ENCODE results near the gene PTDSS2. TPM values are rescaled to one million over a fixed set of nuclear protein-coding genes. Genes with fewer than 3 reads are reported as not detected.

The PTDSS2 gene
- total RNA-seq, 4 donors from 2014 or later = 21.0 to 42.7 (median 31.7) TPM

- H3K27ac ChIP-seq = peak overlapping the region; percentile 40 to 87 (median 67)
- H3K27me3 ChIP-seq = no peaks in the 10 kb centered on the region
- H3K4me1 ChIP-seq = peaks cover 0 to 8% (median 3%) of the 10 kb centered on the region in 4 donors
- peak in 1 of 2 donors; percentile 58 for TF ChIP-seq POLR2A (IDR thresholded peaks at IDR 0.05)
- peak; percentile 99 to 100 (median 100) for TF ChIP-seq CTCF (IDR thresholded peaks at IDR 0.05)
- peaks cover 0 to 10% (median 0%) of the 10 kb centered on the region in 4 donors for H3K9me3 ChIP-seq
- peak overlapping the region in 3 of 4 donors; percentile 16 to 25 (median 22) for H3K4me3 ChIP-seq
- DNase-seq = peak; percentile 77 to 96 (median 95)
- H3K36me3 ChIP-seq = peaks cover 0 to 3% (median 0%) of the 10 kb centered on the region in 3 donors
Measured at GRCh38 chr11:518463-519202, 68.6 kb downstream of the PTDSS2 start.

- Histone ChIP-seq H3K36me3 (no peaks in the 10 kb centered on the region), H3K27me3 (no peaks in the 10 kb centered on the region), H3K9me3 (peaks cover 0 to 10% (median 0%) of the 10 kb centered on the region in 4 donors), H3K4me3 (no peak overlapping the region), H3K4me1 (peaks cover 0 to 8% (median 3%) of the 10 kb centered on the region in 4 donors), H3K27ac (no peak overlapping the region)
- TF ChIP-seq POLR2A (IDR thresholded peaks at IDR 0.05) = no peak
- TF ChIP-seq CTCF (IDR thresholded peaks at IDR 0.05) = no peak
- DNase-seq = peak in 1 of 3 donors; percentile 41
Measured at GRCh38 chr11:520428-521176, 70.5 kb downstream of the PTDSS2 start.

- no peak overlapping the region for H3K4me3 ChIP-seq
- H3K4me1 ChIP-seq = peaks cover 0 to 8% (median 3%) of the 10 kb centered on the region in 4 donors
- peaks cover 0 to 10% (median 0%) of the 10 kb centered on the region in 4 donors for H3K9me3 ChIP-seq
- no peak overlapping the region for H3K27ac ChIP-seq
- DNase-seq = no peak
- H3K36me3 ChIP-seq = no peaks in the 10 kb centered on the region
- no peaks in the 10 kb centered on the region for H3K27me3 ChIP-seq
- TF ChIP-seq CTCF (IDR thresholded peaks at IDR 0.05) (no peak), POLR2A (IDR thresholded peaks at IDR 0.05) (no peak)
Measured at GRCh38 chr11:521177-521688, 71.2 kb downstream of the PTDSS2 start.

- no peak overlapping the region for H3K27ac ChIP-seq
- no peaks in the 10 kb centered on the region for H3K27me3 ChIP-seq
- no peak for DNase-seq
- H3K9me3 ChIP-seq = no peaks in the 10 kb centered on the region
- TF ChIP-seq CTCF (IDR thresholded peaks at IDR 0.05) (no peak), POLR2A (IDR thresholded peaks at IDR 0.05) (no peak)
- no peaks in the 10 kb centered on the region for H3K4me1 ChIP-seq
- H3K36me3 ChIP-seq = peaks cover 0 to 2% (median 0%) of the 10 kb centered on the region in 3 donors
- no peak overlapping the region for H3K4me3 ChIP-seq
Measured at GRCh38 chr11:526192-526591, 76.1 kb downstream of the PTDSS2 start.

GRCh38 chr11:528166-528814, 78.2 kb downstream of the PTDSS2 start:
- peaks cover 0 to 23% (median 0%) of the 10 kb centered on the region in 3 donors for H3K36me3 ChIP-seq
- no peak overlapping the region for H3K27ac ChIP-seq
- no peak overlapping the region for H3K4me3 ChIP-seq
- TF ChIP-seq POLR2A (IDR thresholded peaks at IDR 0.05) = no peak
- TF ChIP-seq CTCF (IDR thresholded peaks at IDR 0.05) = no peak
- no peak for DNase-seq
- no peaks in the 10 kb centered on the region for H3K27me3 ChIP-seq
- peaks cover 0 to under 1% (median 0%) of the 10 kb centered on the region in 4 donors for H3K4me1 ChIP-seq
- H3K9me3 ChIP-seq = no peaks in the 10 kb centered on the region

Data from Peyer's patch (tissue), 4 donors.